ENCODE results near the gene SLIT3.

The SLIT3 gene

GRCh38 chr5:169178274-169178673, 122.7 kb downstream of the SLIT3 start:
- no peak for DNase-seq

GRCh38 chr5:169176709-169177694, 123.9 kb downstream of the SLIT3 start:
- DNase-seq, result no peak

- DNase-seq, result no peak
These were observed 125.2 kb downstream of the SLIT3 start for GRCh38 chr5:169175733-169176132.

DNA sequence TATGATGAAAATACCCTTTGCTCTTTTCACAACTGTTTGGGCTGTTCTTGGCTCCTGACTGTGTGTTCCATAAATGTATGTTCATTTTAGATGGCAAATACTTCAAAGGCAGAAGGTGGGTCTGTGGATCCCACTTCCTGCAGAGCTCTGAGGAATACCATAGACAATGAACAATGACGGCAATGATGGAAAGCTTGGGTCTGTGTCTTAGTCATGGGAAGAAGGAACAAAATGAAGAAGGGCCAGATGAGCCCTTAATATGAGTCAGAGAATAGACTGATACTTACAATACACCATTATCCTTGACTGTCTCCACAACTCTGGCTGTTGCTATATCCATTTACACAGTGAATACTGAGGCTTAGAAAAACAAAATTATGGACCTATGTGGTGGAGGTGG, 126.0 kb downstream of the SLIT3 start:
- DNase-seq, result no peak

- no peak for DNase-seq
These were observed 127.6 kb downstream of the SLIT3 start for GRCh38 chr5:169173372-169173771.

GRCh38 chr5:169171515-169171914, 129.4 kb downstream of the SLIT3 start:
- no peak for DNase-seq

DNA sequence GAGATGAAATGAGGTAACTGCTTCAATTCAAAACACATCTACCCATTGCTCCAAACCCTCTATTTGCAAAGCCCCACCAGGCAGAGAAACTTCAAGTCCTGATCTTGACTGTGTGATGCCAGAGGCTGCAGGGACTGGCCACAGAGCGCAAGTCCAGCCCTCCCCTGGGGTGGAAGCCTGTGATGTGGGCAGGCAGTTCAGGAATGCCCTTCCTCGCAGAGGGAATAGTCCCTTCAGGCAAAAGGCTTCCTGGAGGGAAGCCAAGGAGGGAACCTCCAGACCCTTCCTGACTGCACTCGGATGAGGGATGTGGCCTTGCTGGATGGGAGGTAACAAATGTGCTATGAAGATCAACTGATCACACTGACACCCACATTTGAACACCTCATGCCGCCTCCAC, 131.2 kb downstream of the SLIT3 start:
- DNase-seq, result no peak

- no peak for DNase-seq
These were observed 132.7 kb downstream of the SLIT3 start for GRCh38 chr5:169168280-169168679.

DNA sequence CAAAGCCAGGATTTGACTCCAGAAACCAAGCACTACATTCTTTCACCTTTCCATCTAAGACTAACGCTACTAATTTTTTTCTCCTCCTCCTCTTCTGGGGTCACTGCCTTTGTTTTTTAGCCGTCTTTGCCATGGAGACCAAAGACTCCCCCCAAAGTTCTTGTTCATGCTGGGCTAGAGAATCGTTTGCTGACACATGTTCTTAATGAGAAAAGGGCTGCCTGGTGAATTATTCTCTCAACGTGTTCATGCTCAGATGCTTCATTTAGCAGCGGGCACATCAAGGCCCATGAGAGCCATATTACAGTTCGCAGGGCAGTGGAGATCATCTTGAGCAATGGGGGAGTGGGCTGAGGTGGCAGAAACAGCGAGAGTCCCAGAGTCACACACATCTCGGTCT, 134.9 kb downstream of the SLIT3 start:
- no peak for DNase-seq

DNA sequence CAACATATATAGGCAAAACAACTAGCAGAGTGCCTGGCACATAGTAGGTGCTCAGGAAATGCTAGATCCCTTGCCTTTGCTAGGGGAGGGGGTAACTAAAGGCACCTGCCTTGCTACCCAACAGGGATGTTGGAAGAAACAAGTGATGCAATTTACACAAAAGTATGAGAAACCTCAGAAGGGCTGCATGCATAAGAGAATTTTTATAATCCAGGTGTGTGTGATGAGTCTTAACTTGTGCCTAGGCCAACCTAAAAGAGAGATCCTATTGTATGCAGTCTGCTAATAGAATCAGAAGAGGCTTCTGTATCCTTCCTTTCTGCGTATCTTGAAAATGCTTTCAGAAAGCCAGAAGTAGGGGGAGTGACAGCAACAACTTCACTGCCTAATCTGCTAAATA, 135.9 kb downstream of the SLIT3 start:
- no peak for DNase-seq

DNA sequence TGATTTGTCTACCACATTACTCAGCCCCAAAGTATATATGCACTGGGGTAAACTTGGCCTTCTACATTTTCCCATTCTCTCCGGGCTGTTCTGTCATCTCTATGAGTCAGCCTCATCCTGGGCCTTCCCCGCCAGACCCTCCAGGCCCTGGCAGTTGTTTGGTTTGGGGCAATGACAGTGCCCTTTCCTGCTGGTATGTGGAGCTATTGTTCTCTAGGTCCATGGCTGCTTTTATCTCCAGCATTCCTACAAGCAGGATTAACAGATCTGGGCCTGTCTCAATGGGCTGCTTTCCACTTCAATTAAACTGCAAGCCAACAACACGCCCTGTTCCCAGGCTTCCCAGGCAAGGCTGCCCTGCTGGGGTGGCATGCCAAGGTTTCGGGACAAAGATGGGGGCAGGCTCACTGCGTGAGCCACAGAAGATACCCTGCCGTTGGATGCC, 136.4 kb downstream of the SLIT3 start:
- DNase-seq, result peak in 31 of 56 donors; percentile 3 to 49 (median 17)

DNA sequence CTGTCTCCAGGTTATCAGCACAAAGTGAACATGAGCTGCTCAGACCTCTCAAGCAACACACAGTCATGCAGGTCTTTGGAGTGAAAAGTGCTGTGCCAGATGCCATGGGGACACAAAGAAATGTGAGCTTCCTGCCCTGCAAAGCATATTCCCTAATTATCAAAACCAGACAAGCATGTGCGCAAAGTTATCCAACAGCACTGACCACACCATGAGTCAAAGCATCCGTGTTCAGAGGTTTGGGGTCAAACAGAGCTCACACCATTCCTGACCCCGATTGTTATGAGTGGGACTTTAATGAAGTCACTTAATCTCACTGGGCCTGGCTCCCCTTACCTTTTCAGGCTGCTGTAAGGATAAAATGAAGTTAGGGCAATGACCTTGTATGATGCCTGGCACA, 138.5 kb downstream of the SLIT3 start:
- DNase-seq, result no peak

DNA sequence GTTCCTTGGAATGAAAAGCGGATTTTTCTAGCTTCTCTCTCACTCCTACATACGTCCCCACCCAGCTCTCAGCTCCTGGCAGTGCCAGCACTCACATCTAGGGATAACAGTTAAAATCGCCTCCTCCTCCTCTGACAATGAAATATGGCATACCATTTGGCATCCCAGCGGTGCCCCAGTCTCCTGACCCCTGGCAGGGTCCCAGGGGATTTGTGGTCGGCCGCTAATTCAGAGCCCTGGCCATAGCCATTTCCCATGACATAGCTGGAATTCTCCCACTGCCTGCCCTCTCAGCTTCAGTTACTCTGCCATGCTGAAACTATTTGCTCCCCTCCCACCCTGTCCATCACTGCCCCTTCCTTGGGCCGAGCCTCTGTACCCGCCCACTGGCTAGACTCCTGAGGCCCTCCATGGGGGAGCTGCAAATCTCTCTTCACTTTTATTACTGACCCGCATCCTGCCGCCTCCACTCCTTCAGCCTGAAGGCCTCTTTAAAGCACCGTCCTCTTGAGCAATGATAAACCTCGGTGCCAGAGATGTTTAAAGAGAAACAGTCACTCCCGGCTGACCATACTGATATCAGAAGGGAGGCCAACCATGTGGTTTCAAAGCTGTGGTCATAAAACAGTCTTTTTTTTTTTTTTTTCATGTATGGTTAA, 139.8 kb downstream of the SLIT3 start:
- DNase-seq, result peak in 4 of 56 donors; percentile 2 to 13 (median 4)

- no peak for DNase-seq
These were observed 140.5 kb downstream of the SLIT3 start for GRCh38 chr5:169160405-169160901.

DNA sequence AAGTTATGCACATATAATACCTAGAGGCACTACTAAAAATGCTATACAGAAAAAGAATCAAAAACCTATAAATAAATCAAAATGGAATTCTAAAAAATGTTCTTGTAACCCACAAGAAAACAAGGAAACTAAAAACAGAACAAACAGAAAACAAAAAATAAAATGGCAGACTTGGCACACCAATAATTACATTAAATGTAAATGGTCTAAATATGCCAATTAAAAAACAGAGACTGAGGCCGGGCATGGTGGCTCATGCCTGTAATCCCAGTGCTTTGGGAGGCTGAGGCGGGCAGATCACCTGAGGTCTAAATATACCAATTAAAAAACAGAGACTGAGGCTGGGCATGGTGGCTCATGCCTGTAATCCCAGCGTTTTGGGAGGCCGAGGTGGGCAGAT, 142.2 kb downstream of the SLIT3 start:
- DNase-seq, result no peak

DNA sequence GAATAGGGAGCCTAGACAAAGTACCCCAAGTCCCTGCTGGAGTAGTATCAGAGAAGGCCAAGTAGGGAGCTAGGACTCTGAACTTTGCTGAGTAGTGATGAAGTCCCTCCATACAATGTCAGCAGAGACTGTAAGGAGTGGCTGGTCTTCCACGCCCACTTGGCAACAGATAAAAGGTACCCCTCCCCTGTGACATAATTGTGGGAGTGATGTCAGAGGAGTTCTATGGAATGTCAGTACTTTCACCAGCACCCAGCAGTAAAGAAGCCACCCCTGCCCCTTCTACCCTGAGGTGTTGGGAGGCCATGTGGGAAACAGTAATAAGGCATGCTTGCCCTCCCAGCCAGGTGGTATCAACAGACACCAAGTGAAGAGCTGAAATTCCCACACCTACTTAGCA, 143.9 kb downstream of the SLIT3 start:
- no peak for DNase-seq

- no peak for DNase-seq
These were observed 146.3 kb downstream of the SLIT3 start for GRCh38 chr5:169154679-169155078.

DNA sequence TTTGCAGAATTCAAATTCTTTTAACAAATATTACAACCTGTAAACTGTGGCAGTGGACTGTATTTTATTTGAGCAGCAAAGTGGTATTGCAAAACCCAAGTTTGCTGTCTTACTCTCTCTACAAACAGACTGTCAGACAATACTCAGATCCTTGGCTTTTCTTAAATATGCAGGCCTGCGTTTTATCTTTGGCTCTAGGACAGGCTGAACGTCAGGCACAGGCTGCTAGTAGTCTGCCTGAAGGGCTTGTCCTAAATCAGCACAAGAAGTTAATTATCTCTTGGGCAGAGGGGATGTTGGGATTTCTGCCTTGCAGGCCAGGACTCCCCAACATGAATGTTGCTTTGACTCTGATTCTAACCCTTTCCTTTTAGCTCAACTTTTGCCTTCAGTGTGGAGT, 147.5 kb downstream of the SLIT3 start:
- no peak for DNase-seq

- DNase-seq, result no peak
These were observed 148.0 kb downstream of the SLIT3 start for GRCh38 chr5:169152946-169153345.

DNA sequence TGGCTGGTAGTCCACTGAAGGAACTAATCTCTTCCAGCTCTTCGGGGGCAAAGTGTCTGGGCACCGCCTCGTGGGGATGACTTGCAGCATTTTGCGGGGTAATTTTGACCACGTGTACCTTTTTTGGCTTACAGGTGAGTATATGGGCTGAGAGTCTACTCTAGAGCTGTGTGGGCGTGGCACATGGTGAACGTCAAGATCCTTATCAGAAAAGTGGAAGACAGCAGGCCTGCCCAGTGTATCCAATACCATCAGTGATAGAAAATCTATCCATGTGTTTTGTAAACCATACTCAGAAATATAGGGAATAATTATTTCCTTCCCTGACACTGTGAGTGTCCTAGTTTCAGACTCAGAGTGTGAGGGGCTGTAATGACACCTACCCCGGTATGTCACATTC, 148.5 kb downstream of the SLIT3 start:
- DNase-seq, result no peak

DNA sequence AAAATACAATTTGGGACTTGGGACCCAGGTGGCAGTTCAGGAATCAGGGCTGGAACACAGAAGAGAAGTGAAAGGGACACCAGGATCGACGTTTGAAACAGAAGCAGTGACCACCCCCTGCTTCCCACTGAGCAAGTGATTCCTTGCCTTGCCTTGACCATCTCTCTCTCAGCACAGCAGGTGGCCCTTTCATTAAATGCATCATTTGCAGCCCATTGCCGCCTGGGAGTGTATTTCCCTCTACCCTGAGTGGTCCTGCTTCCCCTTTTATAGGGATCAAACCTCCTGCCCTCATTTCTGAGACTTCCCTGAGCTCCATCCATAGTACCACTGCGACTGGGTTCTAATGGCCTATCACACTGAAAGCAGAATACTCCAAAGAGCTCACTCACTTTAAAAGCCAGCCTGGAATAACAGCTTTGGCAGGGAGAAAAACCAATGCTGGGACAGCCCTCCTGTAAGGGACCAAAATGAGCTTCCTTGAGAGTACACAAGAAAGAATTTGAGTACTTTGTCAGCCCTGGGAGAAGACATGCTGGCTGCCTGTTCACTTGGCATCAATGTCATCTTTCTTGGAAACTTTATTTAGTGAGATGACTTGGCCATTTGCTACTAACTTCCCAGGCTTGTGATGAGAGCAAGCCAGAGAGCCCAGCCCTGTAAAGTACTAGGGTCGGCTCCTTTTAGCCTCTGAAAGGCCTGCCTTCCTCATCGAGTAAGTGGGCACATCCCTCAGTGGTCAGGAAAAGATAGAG, 149.7 kb downstream of the SLIT3 start:
- DNase-seq, result no peak

GRCh38 chr5:169150108-169150507, 150.8 kb downstream of the SLIT3 start:
- DNase-seq, result no peak

Measured in amygdala (tissue), 56 donors.